Astrocyte of the hippocampus (primary cell): ENCODE data around the gene SPSB3.
A peak's percentile ranks its signal among the peaks of the same experiment; 100 is the strongest.

ENCODE experiments used
- DNase-seq: peaks from one replicate; pipeline ENCODE4 v3.0.0; 2011; ENCODE audit warnings: low read depth, low spot score

The SPSB3 gene

DNA sequence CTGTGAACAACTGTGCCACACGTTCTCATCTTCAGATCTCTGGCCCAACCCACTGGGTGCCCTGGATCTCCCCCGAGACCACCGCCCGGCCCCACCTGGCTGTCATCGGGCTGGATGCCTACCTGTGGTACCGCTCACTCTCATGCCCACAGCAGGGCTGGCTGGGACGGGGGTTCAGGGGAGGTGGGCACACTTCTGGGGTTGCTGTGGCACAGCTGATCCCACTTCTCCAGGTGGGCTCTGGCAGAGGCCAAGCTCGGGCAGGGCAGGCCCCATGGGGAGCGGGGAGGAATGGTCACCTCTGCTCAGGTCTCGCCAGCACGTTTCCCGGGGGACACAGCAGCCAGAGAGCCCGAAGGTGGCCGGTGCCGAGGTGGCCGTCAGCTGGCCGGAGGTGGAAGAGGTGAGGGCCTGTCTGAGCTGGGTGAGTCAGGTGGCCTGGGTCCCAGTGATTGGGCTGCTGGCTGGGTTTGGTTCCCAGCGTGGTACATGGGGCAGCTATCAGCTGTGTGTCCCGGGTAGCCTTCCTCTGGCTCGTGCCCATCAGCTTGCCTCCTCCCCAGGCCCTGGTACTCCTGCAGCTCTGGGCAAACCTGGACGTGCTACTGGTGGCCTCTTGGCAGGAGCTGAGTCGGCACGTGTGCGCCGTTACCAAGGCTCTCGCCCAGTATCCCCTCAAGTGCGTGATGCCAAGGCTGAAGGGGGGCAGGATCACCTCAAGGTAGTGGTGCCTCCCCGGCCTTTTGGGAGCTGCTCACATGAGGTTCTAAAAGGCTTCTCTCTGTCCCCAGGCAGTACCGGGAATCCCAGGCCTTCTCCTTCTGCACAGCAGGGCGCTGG lies 7.1 kb downstream of the SPSB3 start:
- DNase-seq = no peak

DNA sequence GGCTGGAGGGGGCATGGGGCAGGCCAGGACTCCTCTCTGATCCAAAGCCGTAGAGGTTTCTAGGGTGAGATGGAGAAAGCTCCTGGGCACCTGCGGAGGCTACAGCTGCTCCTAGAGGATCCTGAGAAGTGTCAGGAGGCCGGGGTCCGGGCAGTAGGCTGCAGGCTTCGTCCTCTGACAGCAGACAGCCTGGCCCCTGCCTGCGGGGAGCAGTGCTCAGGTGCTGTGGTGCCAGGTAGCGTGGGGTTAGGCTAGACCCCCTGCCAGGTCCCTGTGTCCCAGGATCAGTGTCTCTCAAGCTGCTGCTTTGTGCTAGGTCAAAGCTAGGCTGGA lies 8.0 kb downstream of the SPSB3 start:
- DNase-seq = no peak

DNA sequence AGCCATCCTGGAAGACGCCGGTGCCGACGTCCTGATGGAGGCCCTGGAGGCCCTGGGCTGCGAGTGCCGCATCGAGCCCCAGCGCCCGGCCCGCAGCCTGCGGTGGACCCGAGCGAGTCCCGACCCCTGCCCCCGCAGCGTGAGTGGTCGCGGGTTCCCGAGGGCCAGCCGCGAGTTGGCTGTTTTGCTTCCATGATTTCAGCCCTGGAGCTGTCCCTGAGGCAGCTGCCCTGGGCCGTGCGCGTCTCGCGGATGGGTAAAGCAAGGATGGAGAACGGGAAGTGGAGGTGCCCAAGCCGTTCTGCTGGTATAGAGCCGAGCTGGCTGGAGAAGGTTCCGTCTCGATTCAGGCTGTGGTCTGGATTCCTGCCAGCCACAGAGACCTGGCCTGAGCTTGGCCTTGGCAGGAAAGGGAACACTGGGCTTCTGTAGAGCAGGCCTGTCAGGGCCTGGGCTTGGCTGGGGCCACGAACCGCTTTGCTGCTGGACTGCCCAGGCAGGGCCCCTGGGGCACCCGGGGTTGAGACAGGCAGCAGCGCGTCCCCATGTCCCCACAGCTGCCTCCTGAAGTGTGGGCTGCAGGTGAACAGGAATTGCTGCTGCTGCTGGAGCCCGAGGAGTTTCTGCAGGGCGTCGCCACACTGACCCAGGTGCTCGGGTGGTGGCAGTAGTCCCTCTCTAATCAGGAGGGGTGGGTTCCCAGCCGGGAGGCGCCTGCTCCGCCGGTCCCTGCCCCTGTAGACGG lies 8.5 kb downstream of the SPSB3 start:
- peak; percentile 71 for DNase-seq

DNA sequence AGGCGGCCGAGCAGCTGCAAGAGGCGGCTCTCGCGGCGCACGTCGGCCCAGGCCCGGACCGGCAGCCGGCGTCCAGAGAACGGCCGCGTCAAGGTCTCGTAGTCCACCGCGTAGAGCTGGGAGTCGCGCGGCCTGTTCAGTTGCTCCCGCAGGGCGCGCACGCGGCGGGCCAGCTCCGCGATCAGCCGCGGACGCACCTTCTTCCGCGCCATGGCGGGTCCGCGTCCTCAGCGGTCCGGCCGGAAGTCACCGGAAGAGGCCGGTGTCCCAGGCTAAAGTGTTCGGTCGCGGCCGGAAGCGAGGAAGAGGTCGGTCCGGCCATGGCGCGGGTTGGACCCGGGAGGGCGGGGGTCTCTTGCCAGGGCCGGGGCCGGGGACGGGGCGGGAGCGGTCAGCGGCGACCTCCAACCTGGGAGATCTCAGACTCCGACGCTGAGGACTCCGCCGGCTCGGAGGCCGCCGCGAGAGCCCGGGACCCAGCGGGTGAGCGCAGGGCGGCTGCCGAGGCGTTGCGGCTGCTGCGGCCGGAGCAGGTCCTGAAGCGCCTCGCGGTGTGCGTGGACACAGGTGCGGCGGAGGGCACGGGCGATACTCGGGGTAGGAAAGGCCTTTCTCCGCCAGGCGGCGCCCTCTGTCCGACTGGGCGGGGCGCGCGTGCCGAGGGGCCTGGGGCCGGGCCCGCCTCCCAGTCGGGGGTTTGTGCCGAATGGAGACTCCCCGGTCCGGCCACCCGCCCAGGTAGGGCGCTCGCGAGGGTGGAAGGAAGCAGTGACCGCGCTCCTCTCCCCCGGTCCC lies 9.3 kb downstream of the SPSB3 start, which contains the start of gene MRPS34:
Gene MRPS34, minus strand, starts transcription at position 227 of the 795 bp plus-strand sequence. Its CDS starts 15 bp downstream, at position 212.
- DNase-seq = peak; percentile 94

DNA sequence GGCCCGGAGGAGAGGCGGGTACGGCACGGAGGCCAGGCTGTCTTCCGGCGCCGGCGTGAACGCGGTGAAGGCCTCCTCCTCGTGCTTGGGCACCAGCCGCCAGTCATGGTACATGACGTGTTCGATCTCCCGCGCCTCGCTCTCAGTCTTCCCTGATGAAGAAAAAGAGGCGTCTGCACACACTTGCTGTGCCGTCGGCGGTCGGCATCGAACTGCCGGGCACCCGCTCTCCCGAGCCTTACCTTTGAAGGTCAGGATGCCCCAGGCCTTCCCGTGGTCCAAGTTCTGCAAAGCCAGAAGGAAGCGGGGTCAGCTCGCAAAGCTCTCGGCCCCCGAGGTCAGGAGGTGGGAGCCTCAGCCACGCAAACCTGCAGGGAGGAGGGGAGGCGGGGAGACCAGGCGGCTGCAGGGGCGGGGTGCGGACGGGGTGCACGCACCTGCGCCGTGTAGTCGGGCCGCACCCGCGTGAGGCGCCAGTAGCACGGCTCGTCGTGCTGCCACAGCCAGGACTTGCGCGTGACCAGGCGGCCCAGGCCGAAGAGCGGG lies 9.9 kb downstream of the SPSB3 start, which contains the start of gene EME2:
Gene EME2, plus strand, starts transcription at position 449 of the 546 bp plus-strand sequence. CDS start 418 bp downstream, outside the sequence.
- peak; percentile 34 for DNase-seq

DNA sequence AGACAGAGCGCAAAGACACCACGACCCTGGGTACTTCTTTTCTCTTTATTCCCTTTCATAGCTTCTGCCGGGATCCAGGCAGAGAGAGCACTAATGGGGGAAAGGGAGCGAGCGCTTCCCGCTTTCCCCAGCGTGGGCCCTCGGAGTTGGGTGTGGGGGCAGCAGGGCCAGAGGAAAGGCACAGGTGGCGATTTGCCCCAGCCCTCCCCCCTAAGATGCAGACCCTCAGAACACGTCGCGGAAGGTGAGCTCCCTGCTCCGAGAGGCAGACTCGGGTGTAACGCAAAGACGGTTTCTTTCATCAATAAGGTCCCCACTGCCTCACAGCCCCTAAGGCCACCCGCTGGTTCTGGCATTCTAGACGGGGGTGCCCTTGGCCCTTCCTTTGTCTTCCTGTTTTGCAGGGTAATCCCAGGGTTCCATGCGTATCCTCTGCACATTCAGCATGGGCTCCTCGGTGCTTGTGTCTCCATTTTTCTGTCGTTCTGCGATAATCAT lies 10.5 kb downstream of the SPSB3 start:
- no peak for DNase-seq

DNA sequence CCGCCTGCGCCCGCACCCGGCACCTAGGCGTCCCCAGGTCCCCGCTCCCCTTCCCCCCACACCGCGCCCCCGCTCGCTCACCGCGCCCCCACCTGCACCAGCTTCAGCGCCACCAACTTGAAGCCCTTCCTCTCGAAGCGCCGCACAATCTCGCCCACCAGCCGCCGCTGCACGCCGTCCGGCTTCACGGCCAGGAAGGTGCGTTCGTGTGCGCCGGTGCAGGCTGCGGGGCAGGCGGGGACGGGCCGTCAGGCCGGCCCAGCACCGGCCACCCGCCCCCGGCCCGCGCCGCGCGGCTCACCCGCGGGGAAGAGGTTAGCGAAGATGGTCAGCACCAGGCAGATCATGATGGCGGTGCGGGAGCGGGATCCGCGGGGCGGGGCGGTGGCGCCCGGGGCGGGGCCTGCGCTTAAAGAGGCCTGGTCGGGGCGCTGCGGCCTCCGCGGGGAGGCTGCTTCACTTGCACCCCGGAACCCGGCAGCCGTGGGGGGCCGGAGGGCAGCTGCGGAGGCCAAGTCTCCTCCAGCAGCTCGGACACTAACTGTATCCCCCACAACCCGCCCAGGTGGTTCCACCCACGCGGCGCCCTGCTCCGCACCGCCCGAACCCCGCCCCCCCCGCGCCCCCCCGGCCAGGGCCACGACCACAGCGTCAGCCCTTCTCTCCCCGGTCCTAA lies 11.0 kb downstream of the SPSB3 start, which contains the start of gene NME3:
Gene NME3, minus strand, starts transcription at position 356 of the 676 bp plus-strand sequence. Its CDS starts 9 bp downstream, at position 347.
- peak; percentile 85 for DNase-seq

DNA sequence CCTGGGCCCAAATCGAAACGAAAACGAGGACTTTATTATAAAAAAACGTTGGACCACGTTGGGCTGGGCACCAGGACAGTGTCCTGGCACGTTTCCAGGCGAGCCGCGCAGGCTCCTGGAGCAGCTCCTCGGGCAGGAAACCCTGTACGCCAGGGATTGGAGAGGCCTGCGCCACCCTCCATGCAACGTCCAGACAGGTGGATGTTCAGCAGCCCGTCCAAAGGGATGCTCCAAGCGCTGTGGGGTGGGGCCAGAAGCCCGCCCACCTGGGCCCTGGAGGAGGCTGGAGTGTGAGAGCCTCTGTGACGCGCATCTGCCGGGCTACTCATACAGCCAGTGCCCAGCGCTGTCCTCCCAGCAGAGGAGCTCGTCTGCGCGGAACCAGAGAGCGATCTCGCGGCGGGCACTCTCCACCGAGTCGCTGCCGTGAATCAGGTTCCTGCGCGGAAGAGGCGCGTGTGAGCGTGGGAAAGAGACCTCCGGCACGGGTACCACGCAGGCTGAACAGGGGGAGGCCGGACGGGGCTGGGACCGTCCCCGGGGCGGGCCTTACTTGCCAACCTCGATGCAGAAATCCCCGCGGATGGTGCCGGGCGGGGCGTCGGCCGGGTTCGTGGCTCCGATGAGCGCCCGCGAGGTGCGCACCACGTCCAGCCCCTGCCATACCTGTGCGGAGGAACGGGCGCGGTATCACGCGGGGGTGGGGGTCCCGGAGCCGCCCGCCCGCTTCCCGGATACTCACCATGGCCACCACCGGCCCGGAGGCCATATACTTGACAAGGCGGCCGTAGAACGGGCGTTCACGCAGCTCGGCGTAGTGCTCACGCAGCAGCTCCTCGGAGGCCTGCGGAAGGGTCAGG lies 11.8 kb downstream of the SPSB3 start:
- peak; percentile 70 for DNase-seq

DNA sequence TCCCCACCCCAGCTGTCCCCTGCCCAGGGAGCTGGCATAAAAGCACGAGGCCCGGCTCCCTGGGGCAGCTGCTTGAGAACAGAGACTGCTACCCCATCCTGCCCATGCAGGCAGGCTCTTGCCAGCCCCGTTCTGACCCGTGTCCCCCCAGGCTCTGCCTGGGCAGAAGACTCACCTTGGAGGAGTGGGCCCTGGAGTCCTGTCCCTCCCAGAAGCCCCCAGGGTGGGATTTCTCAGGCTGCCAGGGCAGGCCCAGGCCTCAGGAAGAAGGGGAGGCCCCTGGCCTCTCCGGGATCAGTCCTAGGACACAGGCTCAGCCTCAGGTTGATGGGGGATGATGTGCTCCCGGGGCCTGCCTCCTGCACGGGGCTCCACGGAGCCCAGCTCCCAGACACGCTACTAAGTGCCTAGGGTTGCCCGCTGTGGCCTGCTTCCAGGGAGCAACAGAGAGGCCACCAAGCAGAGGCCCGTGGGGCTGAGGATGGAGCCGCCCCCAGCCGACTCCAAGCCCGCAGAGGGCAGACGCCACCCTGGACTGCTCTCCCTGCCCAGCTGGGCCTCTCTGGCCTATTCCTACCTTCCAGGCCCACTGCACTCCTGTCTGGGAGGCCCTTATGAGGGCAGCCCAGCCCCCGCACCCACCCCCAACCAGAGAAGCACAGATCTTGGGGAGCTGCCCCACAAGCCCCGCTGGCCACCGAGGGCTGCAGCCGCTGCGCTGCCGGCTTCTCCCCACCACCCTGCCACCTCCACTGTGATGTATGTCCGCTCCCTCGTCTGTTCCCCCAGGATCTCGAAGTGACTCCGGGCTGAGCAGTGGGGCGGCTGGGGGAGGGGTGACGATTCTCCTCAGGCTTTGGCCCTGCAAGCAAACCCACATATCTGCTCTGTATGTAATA lies 12.7 kb downstream of the SPSB3 start:
- DNase-seq = no peak

DNA sequence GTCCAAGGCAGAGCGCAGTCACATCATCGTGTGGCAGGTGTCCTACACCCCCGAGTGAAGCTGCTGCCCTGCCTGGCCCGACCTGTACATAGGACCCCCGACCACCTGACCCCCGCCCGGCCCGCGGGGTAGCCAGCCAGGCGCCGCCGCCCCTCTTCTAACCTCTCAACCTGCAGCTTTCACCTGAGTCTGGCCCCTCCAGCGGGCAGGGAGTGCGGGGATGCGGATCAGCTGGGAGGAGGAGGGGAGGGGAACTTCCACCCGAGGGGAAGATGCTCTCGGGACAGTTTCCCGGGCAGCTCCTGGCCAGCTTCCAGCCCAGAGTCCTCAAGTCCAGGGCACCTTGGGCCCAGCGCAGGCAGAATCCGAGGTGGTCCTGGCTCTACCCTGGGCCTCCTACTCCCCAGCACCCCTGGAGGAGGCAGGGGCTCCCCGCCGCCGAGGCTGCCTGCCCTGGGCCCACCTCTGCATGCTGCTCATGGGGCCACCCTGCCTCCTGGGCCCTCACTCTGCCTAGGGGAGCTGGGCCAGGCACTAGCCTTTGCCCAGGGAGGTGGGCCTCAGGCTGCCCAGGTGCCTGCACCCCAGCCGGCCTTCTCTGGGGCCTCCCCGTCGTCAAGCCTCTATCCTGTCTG lies 13.5 kb downstream of the SPSB3 start:
- DNase-seq = no peak

DNA sequence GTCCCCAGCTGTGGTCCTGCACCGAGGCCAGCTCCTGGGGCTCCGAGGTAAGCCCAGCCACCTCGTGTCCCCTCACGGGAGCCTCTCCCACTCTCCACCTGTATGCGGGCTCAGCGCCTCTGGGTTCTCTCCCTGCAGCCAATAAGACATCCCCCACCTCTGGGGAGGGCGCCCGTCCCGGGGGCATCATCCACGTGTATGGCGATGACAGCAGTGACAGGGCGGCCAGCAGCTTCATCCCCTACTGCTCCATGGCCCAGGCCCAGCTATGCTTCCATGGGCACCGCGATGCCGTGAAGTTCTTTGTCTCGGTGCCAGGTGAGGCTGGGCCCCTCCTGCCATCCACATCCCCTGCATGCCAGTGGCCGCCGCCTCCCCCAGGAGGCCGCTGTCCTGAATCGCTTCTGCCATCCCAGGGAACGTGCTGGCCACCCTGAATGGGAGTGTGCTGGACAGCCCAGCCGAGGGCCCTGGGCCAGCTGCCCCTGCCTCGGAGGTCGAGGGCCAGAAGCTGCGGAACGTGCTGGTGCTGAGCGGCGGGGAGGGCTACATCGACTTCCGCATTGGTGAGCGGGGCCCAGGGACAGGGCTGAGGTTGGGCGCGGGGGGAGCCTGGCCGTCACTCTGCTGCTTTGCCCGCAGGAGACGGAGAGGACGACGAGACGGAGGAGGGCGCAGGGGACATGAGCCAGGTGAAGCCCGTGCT lies 14.2 kb downstream of the SPSB3 start:
- DNase-seq = no peak

DNA sequence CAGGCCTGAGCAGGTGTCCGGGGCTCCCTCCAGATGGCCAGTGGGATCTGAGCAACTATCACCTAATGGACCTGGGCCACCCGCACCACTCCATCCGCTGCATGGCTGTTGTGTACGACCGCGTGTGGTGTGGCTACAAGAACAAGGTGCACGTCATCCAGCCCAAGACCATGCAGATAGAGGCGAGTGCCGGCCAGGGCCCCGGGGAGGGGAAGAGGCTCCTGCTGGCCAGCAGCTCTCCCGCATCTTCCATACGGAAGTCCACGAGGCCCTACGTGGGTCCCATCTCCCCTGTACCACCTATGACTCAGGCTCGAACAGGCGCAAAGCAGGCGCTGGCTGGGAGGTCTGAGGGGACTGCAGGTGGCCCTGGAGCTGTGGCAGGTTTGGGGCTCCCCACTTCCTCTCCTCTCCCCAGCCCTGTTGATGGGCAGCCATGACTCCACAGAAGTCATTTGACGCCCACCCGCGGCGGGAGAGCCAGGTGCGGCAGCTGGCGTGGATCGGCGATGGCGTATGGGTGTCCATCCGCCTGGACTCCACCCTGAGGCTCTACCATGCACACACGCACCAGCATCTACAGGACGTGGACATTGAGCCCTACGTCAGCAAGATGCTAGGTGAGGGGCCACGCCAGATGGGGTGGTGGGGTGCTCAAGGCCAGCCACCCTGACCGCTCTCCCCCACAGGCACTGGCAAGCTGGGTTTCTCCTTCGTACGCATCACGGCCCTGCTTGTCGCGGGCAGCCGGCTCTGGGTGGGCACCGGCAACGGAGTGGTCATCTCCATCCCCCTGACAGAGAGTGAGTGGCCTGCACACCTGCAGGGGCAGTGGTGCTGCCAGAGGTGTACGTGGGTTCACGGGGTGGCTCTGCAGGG lies 15.0 kb downstream of the SPSB3 start:
- DNase-seq = no peak

DNA sequence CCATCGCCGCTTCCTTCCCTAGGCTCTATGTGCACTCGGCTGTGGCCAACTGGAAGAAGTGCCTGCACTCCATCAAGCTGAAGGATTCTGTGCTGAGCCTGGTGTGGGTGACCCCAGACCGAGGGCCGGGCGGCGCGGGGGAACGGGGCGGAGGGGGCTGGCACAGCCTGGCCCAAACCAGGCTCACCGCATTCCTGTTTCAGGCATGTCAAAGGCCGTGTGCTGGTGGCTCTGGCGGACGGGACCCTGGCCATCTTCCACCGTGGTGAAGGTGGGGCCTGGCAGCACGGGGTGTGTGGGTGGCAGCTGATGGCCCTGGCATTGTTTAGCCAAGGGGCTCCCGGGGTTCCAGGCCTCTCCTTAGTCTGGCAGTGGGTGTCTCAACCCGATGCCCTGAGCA lies 15.7 kb downstream of the SPSB3 start:
- DNase-seq = no peak

DNA sequence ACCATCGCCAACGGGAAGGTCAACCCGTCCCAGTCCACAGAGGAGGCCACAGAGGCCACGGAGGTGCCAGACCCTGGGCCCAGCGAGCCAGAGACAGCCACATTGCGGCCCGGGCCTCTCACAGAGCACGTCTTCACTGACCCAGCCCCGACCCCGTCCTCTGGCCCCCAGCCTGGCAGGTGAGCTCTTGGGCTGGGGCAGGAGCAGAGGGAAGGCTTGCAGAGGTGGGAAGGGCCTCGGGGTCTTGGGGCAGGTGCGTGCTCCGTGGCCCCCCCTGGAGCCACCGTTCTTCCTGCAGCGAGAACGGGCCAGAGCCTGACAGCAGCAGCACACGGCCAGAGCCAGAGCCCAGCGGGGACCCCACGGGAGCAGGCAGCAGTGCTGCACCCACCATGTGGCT lies 16.1 kb downstream of the SPSB3 start:
- DNase-seq = no peak

DNA sequence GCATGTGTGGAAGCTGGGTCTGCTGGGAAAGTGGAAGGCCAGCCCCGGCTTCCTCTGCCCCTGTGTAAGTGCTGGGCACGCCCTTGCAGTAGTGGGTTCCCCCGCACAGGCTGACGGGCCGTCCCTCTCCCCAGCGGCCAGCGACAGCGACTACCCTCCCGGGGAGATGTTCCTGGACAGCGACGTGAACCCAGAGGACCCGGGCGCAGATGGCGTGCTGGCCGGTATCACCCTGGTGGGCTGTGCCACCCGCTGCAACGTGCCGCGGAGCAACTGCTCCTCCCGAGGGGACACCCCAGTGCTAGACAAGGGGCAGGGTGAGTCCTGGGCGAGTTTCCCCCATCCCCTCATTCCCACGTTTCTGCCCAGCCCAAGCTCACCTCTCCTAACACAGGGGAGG lies 16.5 kb downstream of the SPSB3 start:
- no peak for DNase-seq

DNA sequence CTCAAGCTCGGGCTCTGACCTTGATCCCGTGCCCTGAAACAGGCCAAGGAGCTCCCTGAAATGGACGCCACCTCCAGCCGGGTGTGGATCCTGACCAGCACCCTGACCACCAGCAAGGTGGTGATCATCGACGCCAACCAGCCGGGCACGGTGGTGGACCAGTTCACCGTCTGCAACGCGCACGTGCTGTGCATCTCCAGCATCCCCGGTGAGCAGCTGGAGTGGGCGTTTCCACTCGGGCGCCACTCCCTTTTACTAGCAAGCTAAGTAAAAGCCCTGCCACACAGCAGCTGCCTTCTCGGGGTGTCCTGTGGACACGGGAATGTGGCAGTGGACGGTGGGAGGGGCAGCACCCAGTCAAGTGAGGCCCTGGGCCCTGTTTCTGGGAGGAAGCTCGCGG lies 17.4 kb downstream of the SPSB3 start:
- DNase-seq = no peak
